ENCODE results near the gene PRM3. TPM values are rescaled to one million over a fixed set of nuclear protein-coding genes. Genes with fewer than 3 reads are reported as not detected.

Gene PRM3
- total RNA-seq, 6 experiments from 2014 or later, result not detected

DNA sequence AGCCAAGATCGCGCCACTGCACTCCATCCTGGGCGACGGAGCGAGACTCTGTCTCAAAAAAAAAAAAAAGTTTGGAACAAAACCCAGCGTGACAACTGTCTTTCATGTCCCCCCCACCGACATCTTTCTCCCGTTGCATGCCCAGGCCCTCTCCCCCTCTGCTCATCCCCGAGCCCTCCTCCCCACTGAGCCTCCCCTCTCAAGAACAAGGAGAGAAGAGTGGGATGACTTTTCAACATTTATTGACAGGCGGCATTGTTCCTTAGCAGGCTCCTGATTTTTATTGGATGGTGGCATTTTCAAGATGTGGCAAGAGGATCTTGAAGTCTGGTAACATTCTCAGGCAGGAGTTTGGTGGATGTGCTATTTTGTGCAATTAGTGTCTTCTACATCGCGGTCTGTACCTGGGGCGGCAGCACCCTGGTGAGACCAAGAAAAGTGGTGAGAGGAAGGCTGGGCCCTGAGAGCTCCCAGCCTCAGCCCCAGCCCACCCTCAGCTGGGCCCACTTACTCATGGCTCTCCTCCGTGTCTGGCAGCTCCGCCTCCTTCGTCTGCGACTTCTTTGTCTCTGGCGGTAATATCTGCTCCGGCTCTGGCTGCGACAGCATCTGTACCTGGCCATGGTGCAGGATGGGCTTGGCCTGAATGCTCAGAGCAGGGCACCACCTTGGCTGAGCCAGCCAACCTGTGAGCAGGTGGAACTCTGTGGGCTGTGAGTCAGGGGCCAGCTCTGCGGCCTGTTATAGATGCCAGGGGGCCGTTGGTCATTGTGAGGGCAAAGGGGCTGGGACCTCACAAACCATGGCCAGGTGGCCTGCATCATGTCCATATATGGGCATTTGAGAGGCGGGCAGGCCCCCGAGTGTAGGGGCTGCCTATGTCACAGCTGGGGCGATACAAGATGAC lies 7.4 kb upstream of the PRM3 start, which contains the start of gene PRM1:
PRM1 (minus strand) TSS at position 715 of the 907 bp plus-strand sequence; CDS start at position 623, 92 bp downstream.
- H3K36me3 Mint-ChIP-seq (ENCODE audit: low read depth), result peaks cover 5% of the 10 kb centered on the region; the same call in 1 of the 2 replicates
- H3K9me3 Mint-ChIP-seq, result peaks cover 7% of the 10 kb centered on the region; the same call in 1 of the 2 replicates
- TF ChIP-seq, protein P1, sequence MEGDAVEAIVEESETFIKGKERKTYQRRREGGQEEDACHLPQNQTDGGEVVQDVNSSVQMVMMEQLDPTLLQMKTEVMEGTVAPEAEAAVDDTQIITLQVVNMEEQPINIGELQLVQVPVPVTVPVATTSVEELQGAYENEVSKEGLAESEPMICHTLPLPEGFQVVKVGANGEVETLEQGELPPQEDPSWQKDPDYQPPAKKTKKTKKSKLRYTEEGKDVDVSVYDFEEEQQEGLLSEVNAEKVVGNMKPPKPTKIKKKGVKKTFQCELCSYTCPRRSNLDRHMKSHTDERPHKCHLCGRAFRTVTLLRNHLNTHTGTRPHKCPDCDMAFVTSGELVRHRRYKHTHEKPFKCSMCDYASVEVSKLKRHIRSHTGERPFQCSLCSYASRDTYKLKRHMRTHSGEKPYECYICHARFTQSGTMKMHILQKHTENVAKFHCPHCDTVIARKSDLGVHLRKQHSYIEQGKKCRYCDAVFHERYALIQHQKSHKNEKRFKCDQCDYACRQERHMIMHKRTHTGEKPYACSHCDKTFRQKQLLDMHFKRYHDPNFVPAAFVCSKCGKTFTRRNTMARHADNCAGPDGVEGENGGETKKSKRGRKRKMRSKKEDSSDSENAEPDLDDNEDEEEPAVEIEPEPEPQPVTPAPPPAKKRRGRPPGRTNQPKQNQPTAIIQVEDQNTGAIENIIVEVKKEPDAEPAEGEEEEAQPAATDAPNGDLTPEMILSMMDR (IDR thresholded peaks at IDR 0.05), result no peak
- H3K4me1 Mint-ChIP-seq (ENCODE audit: low read depth), result no peaks in the 10 kb centered on the region
- H3K4me3 Mint-ChIP-seq, result no peak within 1 kb of the TSS
- DNase-seq, result no peak
- H3K27me3 Mint-ChIP-seq (ENCODE audit: insufficient read depth), result peaks cover 32% of the 10 kb centered on the region
- no peak within 1 kb of the TSS for H3K27ac Mint-ChIP-seq

DNA sequence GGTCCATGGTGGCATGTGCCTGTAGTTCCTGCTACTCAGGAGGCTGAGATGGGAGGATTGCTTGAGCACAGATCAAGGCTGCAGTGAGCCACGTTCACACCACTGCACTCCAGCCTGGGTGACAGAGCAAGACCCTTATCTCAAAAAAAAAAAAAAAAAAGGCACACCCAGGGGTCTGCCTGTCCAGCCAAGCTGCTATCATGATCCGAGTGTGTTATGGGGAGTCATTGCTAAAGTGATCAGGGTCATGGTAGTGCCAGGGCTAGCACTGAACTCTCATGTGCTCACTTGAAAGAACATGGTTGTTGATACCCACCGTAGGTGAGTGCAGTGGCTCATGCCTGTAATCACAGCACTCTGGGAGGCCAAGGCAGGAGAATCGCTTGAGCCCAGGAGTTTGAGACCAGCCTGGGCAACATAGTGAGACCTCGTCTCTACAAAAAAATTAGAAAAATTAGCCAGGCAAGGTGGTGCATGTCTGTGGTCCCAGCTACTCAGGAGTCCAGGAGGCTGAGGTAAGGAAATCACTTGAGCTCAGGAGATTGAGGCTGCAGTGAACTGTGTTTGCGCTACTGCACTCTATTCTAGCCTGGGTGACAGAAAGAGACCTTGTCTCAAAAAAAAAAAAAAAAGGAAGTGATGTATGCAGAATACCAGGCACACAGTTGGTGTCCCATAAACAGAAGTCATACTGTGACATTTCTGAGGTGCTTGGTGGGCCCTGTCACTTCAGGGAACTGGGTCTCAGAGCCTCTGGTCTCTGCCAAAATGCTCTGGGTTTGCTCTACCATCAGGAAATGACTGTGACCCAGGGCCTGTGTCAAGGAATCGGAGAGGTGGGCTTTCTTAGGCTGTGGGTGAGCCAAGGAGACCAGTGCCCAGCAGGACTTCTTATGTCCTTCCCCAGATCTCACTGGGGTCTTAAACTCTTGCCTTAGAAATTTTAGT lies 5.5 kb upstream of the PRM3 start:
- Mint-ChIP-seq H3K27ac (no peak overlapping the region), H3K9me3 (peaks cover 7% of the 10 kb centered on the region; the same call in 1 of the 2 replicates), H3K4me1 (ENCODE audit: low read depth) (peaks cover 2% of the 10 kb centered on the region; the same call in 1 of the 2 replicates), H3K4me3 (no peak overlapping the region), H3K36me3 (ENCODE audit: low read depth) (peaks cover 5% of the 10 kb centered on the region; the same call in 1 of the 2 replicates), H3K27me3 (ENCODE audit: insufficient read depth) (peaks cover 25% of the 10 kb centered on the region)
- TF ChIP-seq, protein P1 (IDR thresholded peaks at IDR 0.05), result no peak
- DNase-seq, result no peak

DNA sequence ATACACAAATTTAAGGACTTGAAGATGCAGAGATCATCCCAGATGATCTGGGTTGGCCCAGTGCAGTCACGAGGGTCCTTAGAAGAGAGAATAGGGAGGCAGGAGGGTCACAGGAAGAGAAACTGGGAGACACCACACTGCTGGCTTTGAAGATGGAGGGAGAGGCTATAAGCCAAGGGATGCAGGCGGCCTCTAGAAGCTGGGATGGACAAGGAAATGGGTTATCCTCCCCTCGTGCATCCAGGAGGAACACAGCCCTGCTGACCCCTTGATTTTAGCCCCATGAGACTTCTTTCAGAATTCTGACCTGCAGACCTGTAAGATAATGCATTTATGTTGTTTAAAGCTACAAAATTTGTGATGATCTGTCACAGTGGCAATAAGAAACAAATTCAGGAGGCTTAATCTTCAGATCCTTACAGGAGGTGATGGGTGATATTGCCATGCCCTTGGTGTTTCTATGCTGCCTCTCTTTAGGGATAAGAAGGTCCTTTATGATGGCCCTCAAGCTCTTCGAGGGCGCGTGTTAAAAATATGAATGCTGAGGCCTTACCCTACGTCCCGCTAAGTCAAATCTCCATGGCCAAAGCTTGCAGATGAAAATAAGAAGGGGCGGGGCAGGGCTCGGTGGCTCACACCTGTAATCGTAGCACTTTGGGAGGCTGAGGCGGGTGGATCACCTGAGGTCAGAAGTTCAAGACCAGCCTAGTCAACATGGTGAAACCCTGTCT lies 4.3 kb upstream of the PRM3 start:
- H3K4me3 Mint-ChIP-seq, result no peak overlapping the region
- peaks cover 5% of the 10 kb centered on the region; the same call in 1 of the 2 replicates for H3K36me3 Mint-ChIP-seq (ENCODE audit: low read depth)
- TF ChIP-seq, protein P1 (IDR thresholded peaks at IDR 0.05), result no peak
- no peak for DNase-seq
- peaks cover 10% of the 10 kb centered on the region; the same call in 1 of the 2 replicates for H3K4me1 Mint-ChIP-seq (ENCODE audit: low read depth)
- H3K9me3 Mint-ChIP-seq, result peaks cover 7% of the 10 kb centered on the region; the same call in 1 of the 2 replicates
- H3K27me3 Mint-ChIP-seq (ENCODE audit: insufficient read depth), result peaks cover 22% of the 10 kb centered on the region
- no peak overlapping the region for H3K27ac Mint-ChIP-seq

DNA sequence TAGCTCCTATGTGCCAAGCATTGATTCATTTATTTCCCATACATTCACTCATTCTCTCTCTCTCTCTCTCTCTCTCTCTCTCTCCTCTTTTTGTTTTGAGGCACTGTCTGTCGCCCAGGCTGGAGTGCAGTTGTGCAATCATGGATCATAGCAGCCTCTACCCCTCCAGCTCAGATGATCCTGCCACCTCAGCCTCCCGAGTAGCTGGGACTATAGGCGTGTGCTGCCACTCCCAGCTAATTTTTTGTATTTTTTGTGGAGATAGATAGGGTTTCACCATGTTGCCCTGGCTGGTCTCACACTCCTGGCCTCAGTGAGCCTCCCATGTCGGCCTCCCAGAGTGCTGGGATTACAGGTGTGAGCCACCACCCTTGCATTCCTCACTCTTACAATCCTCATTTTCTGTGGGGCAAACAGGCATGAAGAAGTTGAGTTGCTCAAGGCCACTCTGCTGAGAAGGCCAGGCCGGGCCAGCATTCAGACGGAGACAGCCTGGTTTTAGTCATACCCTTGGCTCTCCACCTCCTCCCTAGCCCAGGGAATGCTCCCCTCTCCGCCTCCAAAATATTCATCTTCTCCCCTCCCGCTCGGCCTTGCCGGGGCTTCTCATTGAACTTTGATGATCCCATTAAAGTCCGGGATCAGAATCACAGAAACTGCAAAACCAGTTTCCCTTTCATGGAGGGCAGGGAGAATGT lies 3.6 kb upstream of the PRM3 start:
- Mint-ChIP-seq H3K4me3 (no peak overlapping the region), H3K27ac (no peak overlapping the region), H3K27me3 (ENCODE audit: insufficient read depth) (peaks cover 19% of the 10 kb centered on the region), H3K36me3 (ENCODE audit: low read depth) (peaks cover 5% of the 10 kb centered on the region; the same call in 1 of the 2 replicates), H3K9me3 (peaks cover 7% of the 10 kb centered on the region; the same call in 1 of the 2 replicates), H3K4me1 (ENCODE audit: low read depth) (peaks cover 10% of the 10 kb centered on the region; the same call in 1 of the 2 replicates)
- TF ChIP-seq, protein P1 (IDR thresholded peaks at IDR 0.05), result no peak
- no peak for DNase-seq
